NT2/D1 (cell line): ENCODE data around the gene STK38L.

Experiments
- DNase-seq: peaks from one replicate; pipeline ENCODE4 v3.0.0-alpha.2; 2011; ENCODE audit warnings: low read depth, low spot score
- H3K27me3 ChIP-seq: 2 replicates; pipeline ENCODE4 v1.6.0; 2011; ENCODE audit warnings: mild to moderate bottlenecking; ENCODE audit not compliant: insufficient read length, insufficient read depth
- H3K36me3 ChIP-seq: 2 replicates; pipeline ENCODE4 v1.6.1; 2011; ENCODE audit warnings: mild to moderate bottlenecking, low read length, mixed read lengths; ENCODE audit not compliant: insufficient read depth, insufficient read length
- H3K4me1 ChIP-seq: 2 replicates; pipeline ENCODE4 v1.5.1; 2011; ENCODE audit not compliant: insufficient read depth, insufficient read length
- H3K4me3 ChIP-seq: 2 replicates; pipeline ENCODE4 v1.5.1; 2011; ENCODE audit warnings: low read depth; ENCODE audit not compliant: insufficient read length
- H3K9ac ChIP-seq: 2 replicates; pipeline ENCODE4 v1.6.0; 2011; ENCODE audit warnings: low read depth; ENCODE audit not compliant: insufficient read length
- H3K9me3 ChIP-seq: 2 replicates; pipeline ENCODE4 v1.5.1; 2011; ENCODE audit warnings: mild to moderate bottlenecking, low read length; ENCODE audit not compliant: insufficient read depth
- SUZ12 ChIP-seq: IDR thresholded peaks from 2 replicates; pipeline ENCODE4 v1.6.1; 2011; ENCODE audit not compliant: insufficient read length, insufficient read depth; ENCODE audit errors: extremely low read depth
- YY1 ChIP-seq: IDR thresholded peaks from 2 replicates; pipeline ENCODE4 v1.6.1; 2011; ENCODE audit not compliant: insufficient read length, insufficient read depth
- ZNF274 ChIP-seq: IDR thresholded peaks from 2 replicates; pipeline ENCODE4 v1.6.1; 2011; ENCODE audit warnings: mild to moderate bottlenecking, low read depth, low read length

STK38L gene

DNA sequence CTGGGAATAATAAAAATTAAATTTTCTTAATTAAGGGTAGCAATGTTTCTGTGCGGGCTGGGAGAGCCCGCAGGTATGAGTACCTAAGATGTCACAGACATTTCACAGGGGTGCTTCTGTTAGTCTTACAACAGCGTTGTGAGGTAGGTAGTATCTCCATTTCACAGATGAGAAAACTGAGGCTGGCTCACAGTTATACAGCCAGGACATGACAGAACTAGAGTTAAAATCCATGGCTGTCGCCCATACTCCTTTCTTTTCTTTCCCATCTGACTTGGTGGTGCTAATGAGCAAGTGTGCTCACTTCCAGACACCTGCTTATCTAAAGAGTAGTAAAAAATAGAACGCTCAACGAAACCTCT, 90.6 kb downstream of the STK38L start:
- TF ChIP-seq SUZ12 (no peak), ZNF274 (no peak), YY1 (no peak)
- no peak overlapping the region for H3K9ac ChIP-seq
- no peaks in the 10 kb centered on the region for H3K36me3 ChIP-seq
- H3K9me3 ChIP-seq: no peaks in the 10 kb centered on the region
- H3K4me3 ChIP-seq: no peak overlapping the region
- no peak for DNase-seq
- H3K27me3 ChIP-seq: peaks cover 57% of the 10 kb centered on the region
- H3K4me1 ChIP-seq: no peaks in the 10 kb centered on the region

DNA sequence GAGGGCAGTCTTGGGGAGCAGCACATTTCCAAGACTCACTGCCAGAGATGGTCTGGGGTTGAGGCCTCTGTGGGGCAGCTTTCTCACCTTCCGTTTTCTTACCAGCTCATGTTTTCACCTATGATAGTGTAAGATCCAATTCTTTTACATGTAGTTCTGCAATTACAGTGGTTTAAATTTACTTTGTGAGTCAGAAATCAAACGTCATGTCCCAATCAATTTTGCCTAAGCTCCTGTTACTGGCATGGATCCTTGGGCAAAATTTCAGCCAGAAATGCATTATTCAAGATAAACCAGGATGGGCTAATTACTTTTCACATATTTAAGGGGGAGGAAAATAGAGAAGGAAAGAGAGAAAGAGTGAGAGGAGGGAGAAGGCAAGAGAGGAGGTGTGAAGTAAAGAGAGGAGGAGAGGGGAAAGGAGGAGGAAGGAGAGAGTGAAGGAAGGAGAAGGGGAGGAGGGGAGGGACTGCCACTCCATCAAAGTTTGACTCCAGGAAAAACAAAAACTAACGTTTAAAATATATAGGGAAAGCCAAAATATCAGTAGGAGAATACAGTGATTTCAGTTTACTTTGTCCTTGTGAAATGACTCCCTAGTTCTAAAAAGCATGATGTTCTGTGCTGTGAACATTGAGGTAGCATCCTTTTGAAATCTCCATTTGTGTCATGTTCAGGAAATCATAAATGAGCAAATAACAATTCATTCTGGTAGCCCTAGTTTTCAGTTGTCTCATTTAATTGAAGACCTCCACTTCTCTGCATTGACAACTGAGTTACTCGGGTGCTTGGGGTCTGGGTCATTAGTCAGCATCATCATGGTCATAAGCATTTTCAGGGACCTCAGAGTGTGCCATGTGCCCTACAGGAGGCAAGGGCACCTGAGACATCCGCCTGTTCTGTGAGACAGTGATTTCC, 91.5 kb downstream of the STK38L start:
- DNase-seq: no peak
- no peak for TF ChIP-seq SUZ12
- no peak for TF ChIP-seq YY1
- TF ChIP-seq ZNF274: no peak
- no peaks in the 10 kb centered on the region for H3K36me3 ChIP-seq
- H3K4me1 ChIP-seq: no peaks in the 10 kb centered on the region
- peaks cover 55% of the 10 kb centered on the region for H3K27me3 ChIP-seq
- no peak overlapping the region for H3K4me3 ChIP-seq
- no peak overlapping the region for H3K9ac ChIP-seq
- no peaks in the 10 kb centered on the region for H3K9me3 ChIP-seq

DNA sequence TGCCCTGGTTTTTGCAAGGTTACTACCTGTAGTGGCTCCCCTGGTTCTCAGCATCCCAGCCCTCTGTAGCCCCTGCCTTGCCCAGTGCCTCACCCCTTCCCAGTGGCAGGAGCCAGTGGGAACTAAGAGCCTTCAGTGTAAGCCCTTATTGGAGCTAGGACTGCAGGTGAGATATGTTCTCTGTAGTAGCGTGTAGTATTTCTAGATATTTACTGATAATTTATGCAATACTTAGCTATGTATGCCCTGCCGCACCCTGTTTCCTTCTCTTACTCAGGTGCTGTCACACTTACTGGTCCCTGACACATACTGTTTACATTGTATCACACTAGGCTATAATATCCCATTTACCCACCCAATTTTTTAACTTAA, 92.2 kb downstream of the STK38L start:
- no peaks in the 10 kb centered on the region for H3K9me3 ChIP-seq
- no peak for DNase-seq
- H3K9ac ChIP-seq: no peak overlapping the region
- peaks cover 48% of the 10 kb centered on the region for H3K27me3 ChIP-seq
- H3K36me3 ChIP-seq: no peaks in the 10 kb centered on the region
- TF ChIP-seq SUZ12 (no peak), ZNF274 (no peak), YY1 (no peak)
- no peaks in the 10 kb centered on the region for H3K4me1 ChIP-seq
- no peak overlapping the region for H3K4me3 ChIP-seq

DNA sequence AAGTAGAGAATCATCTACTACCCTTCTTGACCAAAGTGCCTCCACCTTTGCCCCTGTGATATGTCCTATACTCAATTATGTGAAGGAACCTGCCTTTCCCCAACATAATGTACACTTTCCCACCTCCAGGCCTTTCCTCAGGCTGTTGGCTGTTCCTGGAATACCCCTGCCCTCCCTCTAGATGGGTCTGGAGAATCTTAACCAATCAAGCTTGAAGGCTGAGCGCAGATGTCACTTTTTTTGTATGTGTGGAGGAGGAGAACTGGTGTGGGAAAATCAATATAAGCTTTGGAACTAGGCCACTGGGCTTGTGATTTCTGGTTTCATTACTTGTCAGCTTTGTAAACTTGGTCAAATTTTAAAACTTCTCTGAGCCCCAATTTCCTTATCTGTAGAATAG, 93.3 kb downstream of the STK38L start:
- H3K9ac ChIP-seq: no peak overlapping the region
- H3K9me3 ChIP-seq: no peaks in the 10 kb centered on the region
- no peak overlapping the region for H3K4me3 ChIP-seq
- no peak for DNase-seq
- peaks cover 37% of the 10 kb centered on the region for H3K27me3 ChIP-seq
- no peaks in the 10 kb centered on the region for H3K36me3 ChIP-seq
- TF ChIP-seq ZNF274: no peak
- no peak for TF ChIP-seq SUZ12
- TF ChIP-seq YY1: no peak
- no peaks in the 10 kb centered on the region for H3K4me1 ChIP-seq

DNA sequence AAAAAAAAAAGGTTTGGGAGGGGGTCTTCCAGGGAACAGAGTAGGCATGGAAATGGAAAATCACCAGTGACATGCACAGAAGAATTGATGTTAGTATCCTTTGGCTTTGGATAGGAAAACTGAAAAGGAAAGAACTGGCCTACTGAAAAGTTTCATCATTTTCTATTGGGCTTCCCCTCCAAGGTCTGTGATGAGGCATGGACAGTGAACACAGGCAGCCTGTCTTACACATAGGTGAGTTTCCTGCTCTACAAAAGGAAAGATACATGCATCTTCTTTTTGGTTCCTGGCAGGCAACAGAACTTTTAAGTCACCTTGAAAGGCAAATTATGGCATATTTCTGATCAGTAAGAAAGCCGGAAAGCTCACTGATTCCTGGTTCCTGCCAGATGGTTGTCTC, 94.4 kb downstream of the STK38L start:
- no peaks in the 10 kb centered on the region for H3K9me3 ChIP-seq
- peaks cover 28% of the 10 kb centered on the region for H3K27me3 ChIP-seq
- DNase-seq: no peak
- no peak overlapping the region for H3K4me3 ChIP-seq
- TF ChIP-seq YY1 (no peak), ZNF274 (no peak), SUZ12 (no peak)
- H3K9ac ChIP-seq: no peak overlapping the region
- no peaks in the 10 kb centered on the region for H3K36me3 ChIP-seq
- no peaks in the 10 kb centered on the region for H3K4me1 ChIP-seq

DNA sequence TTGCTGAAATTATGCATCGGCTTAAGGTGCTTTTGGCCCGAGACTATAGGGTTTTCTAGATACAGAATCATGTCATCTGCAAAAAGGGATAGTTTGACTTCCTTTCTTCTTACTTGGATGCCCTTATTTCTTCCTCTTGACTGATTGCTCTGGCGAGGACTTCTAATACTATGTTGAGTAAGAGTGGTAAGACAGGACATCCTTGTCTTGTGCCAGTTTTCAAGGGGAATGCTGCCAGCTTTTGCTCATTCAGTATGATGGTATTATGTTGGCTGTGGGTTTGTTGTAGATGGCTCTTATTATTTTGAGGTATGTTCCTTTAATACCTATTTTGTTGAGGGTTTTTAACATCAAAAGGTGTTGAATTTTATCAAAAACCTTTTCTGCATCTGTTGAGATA, 96.9 kb downstream of the STK38L start:
- no peaks in the 10 kb centered on the region for H3K9me3 ChIP-seq
- DNase-seq: no peak
- no peak overlapping the region for H3K4me3 ChIP-seq
- TF ChIP-seq SUZ12 (no peak), ZNF274 (no peak), YY1 (no peak)
- no peaks in the 10 kb centered on the region for H3K36me3 ChIP-seq
- peaks cover 3% of the 10 kb centered on the region for H3K27me3 ChIP-seq
- H3K4me1 ChIP-seq: no peaks in the 10 kb centered on the region
- H3K9ac ChIP-seq: no peak overlapping the region

DNA sequence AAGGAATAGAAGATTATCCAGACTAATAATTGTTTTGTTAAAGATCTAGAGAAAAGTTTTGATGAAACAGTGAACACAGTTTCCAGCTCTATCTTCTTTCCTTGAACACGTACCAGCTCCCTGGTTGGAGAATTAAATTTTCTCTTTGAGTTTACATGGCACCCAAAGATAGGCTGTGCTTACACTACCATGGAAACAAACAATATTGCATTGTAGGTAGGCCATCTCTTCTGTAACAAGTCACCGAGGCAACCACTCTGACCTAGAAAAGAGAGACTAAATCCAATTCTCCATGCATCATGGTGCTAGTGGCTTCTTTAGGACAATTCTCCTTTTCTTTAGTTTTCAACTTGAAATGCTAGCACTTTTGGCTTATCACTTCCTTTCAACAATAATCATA, 98.5 kb downstream of the STK38L start:
- no peaks in the 10 kb centered on the region for H3K9me3 ChIP-seq
- no peaks in the 10 kb centered on the region for H3K36me3 ChIP-seq
- no peak for DNase-seq
- no peaks in the 10 kb centered on the region for H3K27me3 ChIP-seq
- no peak overlapping the region for H3K4me3 ChIP-seq
- no peak overlapping the region for H3K9ac ChIP-seq
- H3K4me1 ChIP-seq: no peaks in the 10 kb centered on the region
- TF ChIP-seq YY1 (no peak), SUZ12 (no peak), ZNF274 (no peak)
